NB4 (cell line): ENCODE data around the gene LSM4.

ENCODE experiments used
- DNase-seq: peaks from one replicate; pipeline ENCODE4 v3.0.0; 2010; ENCODE audit warnings: low read depth
- H3K4me3 ChIP-seq: one replicate; pipeline ENCODE4 v1.5.1; 2011; ENCODE audit warnings: mild to moderate bottlenecking, low read depth, low read length, moderate library complexity
- CTCF ChIP-seq: IDR thresholded peaks from one replicate; pipeline ENCODE4 v1.5.1; 2012; ENCODE audit warnings: low read depth, low read length
- MYC ChIP-seq: IDR thresholded peaks from 2 replicates; pipeline ENCODE4 v1.6.1; 2011; ENCODE audit warnings: low read depth, low read length
- POLR2A ChIP-seq: IDR thresholded peaks from 2 replicates; pipeline ENCODE4 v1.6.1; 2011; ENCODE audit warnings: mild to moderate bottlenecking; ENCODE audit not compliant: insufficient read length; ENCODE audit errors: extremely low read depth
- TF ChIP-seq, protein P1 (sequence below): IDR thresholded peaks from 2 replicates; pipeline ENCODE4 v1.6.1; 2011; ENCODE audit warnings: low read depth, low read length

The LSM4 gene

DNA sequence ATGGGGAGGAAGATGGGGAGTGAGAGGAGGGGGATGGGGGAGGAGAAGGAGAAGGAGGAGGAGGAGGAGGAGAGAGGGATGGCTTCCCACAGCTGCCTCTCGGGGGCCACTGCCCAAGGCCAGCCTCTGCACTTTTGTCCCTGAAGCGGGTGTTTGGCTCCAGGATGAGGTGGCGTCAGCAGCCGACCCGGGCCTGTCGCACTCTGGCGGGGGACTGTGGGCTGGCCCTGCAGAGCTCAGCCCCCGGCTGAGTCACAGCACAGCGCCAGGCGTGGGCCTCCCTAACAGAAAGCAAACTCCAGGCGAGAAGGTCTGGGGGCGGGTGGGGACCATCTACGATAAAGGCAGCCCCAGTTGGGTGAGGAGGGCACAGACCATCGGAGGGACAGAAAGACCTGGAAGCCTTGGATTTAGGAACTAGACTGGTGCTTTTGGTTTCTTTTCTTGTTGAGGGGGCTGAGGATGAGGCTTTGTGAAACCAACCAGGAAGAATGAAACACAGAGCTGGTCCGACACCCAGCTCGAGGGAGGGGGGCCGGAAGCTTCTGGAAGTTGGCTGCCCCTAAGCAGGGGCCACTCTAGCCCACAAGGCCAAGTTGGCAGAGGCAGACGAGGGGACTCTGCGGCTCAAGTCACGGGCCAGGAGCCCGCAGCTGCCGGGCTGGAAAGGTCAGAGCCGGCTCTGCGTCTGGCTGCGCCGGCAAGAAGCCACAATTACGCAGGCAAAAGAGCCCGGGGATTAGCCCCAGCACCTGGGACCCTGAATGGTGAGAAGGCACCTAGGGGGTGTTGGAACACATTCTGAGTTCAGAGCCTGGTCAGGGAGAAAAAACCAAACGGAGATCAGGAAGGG lies 18.2 kb downstream of the LSM4 start:
- H3K4me3 ChIP-seq = peak overlapping the region; percentile 56
- TF ChIP-seq MYC = no peak
- peak; percentile 51 for TF ChIP-seq POLR2A
- TF ChIP-seq, protein P1, sequence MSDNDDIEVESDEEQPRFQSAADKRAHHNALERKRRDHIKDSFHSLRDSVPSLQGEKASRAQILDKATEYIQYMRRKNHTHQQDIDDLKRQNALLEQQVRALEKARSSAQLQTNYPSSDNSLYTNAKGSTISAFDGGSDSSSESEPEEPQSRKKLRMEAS = peak; percentile 23; the same call in 1 of the 2 replicates
- TF ChIP-seq CTCF = no peak
- DNase-seq = peak; percentile 91

DNA sequence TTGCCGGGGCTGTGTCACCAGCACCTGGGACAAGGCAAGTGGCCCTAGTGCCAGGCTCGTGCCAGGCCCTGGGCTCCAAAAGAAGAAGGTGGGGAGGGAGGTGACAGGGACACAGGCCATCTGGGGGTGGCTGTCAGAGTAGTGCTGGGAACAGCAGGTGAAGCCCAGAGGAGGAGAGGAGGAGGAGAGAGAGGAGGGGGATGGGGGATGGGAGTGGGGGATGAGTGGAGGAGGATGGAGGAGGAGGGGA lies 18.7 kb downstream of the LSM4 start:
- no peak for DNase-seq
- TF ChIP-seq CTCF (no peak), MYC (no peak), POLR2A (no peak)
- TF ChIP-seq, protein P1 = no peak
- H3K4me3 ChIP-seq = peak overlapping the region; percentile 3

DNA sequence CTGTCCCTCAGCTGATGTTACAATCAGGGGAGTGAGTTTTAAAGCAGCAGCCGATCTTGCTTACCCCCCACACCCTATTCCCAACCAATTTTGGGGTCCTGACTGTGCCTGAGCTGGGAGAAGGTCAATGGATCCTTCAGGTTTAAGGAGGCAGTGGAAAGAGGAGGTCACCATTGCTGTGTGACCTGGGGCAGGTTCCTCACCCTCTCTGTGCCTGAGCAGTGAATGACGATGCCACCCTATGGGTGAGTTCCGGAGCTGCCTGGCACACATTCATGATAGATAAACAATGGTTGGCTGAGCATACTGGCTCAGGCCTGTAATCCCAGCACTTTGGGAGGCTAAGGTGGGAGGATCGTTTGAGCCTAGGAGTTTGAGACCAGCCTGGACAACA lies 21.2 kb downstream of the LSM4 start:
- no peak for TF ChIP-seq CTCF
- TF ChIP-seq POLR2A = no peak
- TF ChIP-seq MYC = no peak
- no peak overlapping the region for H3K4me3 ChIP-seq
- no peak for DNase-seq

- H3K4me3 ChIP-seq = no peak overlapping the region
- no peak for DNase-seq
- no peak for TF ChIP-seq MYC
Observed at GRCh38 chr19:18300930-18301717, 21.8 kb downstream of the LSM4 start.

GRCh38 chr19:18299654-18300053 lies 23.2 kb downstream of the LSM4 start:
- H3K4me3 ChIP-seq = no peak overlapping the region
- no peak for DNase-seq
- TF ChIP-seq POLR2A (no peak), CTCF (no peak), MYC (no peak)
- TF ChIP-seq, protein P1 = no peak

GRCh38 chr19:18298601-18299000 lies 24.3 kb downstream of the LSM4 start:
- H3K4me3 ChIP-seq = no peak overlapping the region
- DNase-seq = no peak
- TF ChIP-seq, protein P1 = no peak
- TF ChIP-seq MYC (no peak), POLR2A (no peak), CTCF (no peak)
